SK-N-SH treated with all-trans-retinoic acid at 6 μM for 48 hours (cell line): ENCODE data around the gene PLEKHA8.

Source experiments
- ATAC-seq: fragments of 200-7000 bp; cut with Tn5 transposase; 3 replicates; pipeline ENCODE4 v1.9.1; 2020; ENCODE audit warnings: mild to moderate bottlenecking, moderate library complexity
- CSDC2 ChIP-seq: fragments of 250-450 bp; sonication (Bioruptor Pico); IDR thresholded peaks from 2 replicates; pipeline ENCODE4 v1.5.0; 2020; ENCODE audit warnings: mild to moderate bottlenecking, moderate library complexity
- GLIS3 ChIP-seq: fragments of 250-450 bp; sonication (Bioruptor Pico); IDR thresholded peaks from 2 replicates; pipeline ENCODE4 v1.5.0; 2020; ENCODE audit warnings: mild to moderate bottlenecking, moderate library complexity
- OSR1 ChIP-seq: fragments of 250-450 bp; sonication (Bioruptor Pico); IDR thresholded peaks from 2 replicates; pipeline ENCODE4 v1.8.0; 2022; ENCODE audit warnings: moderate library complexity, mild to moderate bottlenecking, inconsistent platforms
- PPARA ChIP-seq: fragments of 250-450 bp; sonication (Bioruptor Pico); IDR thresholded peaks from 2 replicates; pipeline ENCODE4 v1.5.0; 2020; ENCODE audit warnings: mild to moderate bottlenecking, borderline replicate concordance
- RARB ChIP-seq: fragments of 250-450 bp; sonication (Bioruptor Pico); IDR thresholded peaks from 2 replicates; pipeline ENCODE4 v1.8.0; 2021; ENCODE audit warnings: mild to moderate bottlenecking, moderate library complexity
- TCF4 ChIP-seq: fragments of 250-450 bp; sonication (Bioruptor Pico); IDR thresholded peaks from 2 replicates; pipeline ENCODE4 v1.8.0; 2021; ENCODE audit warnings: mild to moderate bottlenecking, moderate library complexity, borderline replicate concordance
- TOX ChIP-seq: fragments of 250-450 bp; sonication (Bioruptor Pico); IDR thresholded peaks from 2 replicates; pipeline ENCODE4 v1.8.0; 2021; ENCODE audit warnings: mild to moderate bottlenecking, moderate library complexity, borderline replicate concordance
- ZC3H10 ChIP-seq: fragments of 250-450 bp; sonication (Bioruptor Pico); IDR thresholded peaks from 2 replicates; pipeline ENCODE4 v1.5.1; 2021; ENCODE audit warnings: mild to moderate bottlenecking, moderate library complexity
- ZFP3 ChIP-seq: fragments of 250-450 bp; sonication (Bioruptor Pico); IDR thresholded peaks from 2 replicates; pipeline ENCODE4 v1.5.0; 2020; ENCODE audit warnings: mild to moderate bottlenecking, moderate library complexity
- ZNF70 ChIP-seq: fragments of 450-650 bp; formaldehyde crosslinking; IDR thresholded peaks from 2 replicates; pipeline ENCODE4 v1.5.0; 2020; ENCODE audit warnings: mild to moderate bottlenecking, moderate library complexity
- ZNF8 ChIP-seq: fragments of 450-650 bp; formaldehyde crosslinking; IDR thresholded peaks from 2 replicates; pipeline ENCODE4 v1.5.0; 2020; ENCODE audit warnings: mild to moderate bottlenecking, moderate library complexity
- TF ChIP-seq, protein P1 (sequence below): fragments of 250-450 bp; sonication (Bioruptor Pico); IDR thresholded peaks from 2 replicates; pipeline ENCODE4 v1.5.0; 2020; ENCODE audit warnings: mild to moderate bottlenecking, moderate library complexity
- TF ChIP-seq, protein P2 (sequence below): fragments of 250-450 bp; sonication (Bioruptor Pico); IDR thresholded peaks from 2 replicates; pipeline ENCODE4 v1.8.0; 2021; ENCODE audit warnings: low read depth, mild to moderate bottlenecking, moderate library complexity, borderline replicate concordance
- TF ChIP-seq, protein P3 (sequence below): fragments of 250-450 bp; sonication (Bioruptor Pico); IDR thresholded peaks from 2 replicates; pipeline ENCODE4 v1.8.0; 2020; ENCODE audit warnings: mild to moderate bottlenecking, moderate library complexity, borderline replicate concordance
- TF ChIP-seq, protein P4 (sequence below): fragments of 250-450 bp; sonication (Bioruptor Pico); IDR thresholded peaks from 2 replicates; pipeline ENCODE4 v1.5.1; 2020; ENCODE audit warnings: low read depth, mild to moderate bottlenecking, moderate library complexity

Gene PLEKHA8, protein sequence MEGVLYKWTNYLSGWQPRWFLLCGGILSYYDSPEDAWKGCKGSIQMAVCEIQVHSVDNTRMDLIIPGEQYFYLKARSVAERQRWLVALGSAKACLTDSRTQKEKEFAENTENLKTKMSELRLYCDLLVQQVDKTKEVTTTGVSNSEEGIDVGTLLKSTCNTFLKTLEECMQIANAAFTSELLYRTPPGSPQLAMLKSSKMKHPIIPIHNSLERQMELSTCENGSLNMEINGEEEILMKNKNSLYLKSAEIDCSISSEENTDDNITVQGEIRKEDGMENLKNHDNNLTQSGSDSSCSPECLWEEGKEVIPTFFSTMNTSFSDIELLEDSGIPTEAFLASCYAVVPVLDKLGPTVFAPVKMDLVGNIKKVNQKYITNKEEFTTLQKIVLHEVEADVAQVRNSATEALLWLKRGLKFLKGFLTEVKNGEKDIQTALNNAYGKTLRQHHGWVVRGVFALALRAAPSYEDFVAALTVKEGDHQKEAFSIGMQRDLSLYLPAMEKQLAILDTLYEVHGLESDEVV

DNA sequence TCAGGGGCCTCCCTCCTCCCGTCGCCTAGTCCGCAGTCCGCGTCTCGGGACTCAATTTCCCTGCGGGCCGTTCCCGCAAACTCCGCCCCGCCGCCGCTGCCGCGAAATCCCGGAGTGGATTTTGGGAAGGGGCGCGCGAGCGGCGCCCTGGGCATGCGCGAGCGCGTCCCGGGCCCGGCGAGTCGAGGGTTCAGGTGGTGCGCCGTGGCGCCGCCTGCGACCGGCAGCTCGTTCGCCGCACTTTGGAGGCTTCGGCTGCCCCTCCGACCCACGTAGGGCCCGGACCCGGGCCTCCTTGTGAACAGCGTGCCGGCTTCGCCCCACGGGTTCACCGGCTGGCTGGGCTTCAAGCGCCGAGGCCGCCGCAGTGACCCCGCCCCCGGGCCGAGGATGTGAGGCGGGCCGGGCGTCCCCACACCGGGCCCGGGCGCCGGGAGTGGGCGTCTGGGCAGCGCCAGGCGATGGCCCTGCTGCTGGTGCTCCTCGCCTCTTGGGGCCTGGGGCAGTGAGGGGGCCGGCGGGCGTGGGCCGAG, at the start of gene PLEKHA8:
Gene PLEKHA8 (plus strand): TSS at position 197 of the 533 bp plus-strand sequence. CDS start 351 bp downstream, outside the sequence.
- TF ChIP-seq, protein P1, sequence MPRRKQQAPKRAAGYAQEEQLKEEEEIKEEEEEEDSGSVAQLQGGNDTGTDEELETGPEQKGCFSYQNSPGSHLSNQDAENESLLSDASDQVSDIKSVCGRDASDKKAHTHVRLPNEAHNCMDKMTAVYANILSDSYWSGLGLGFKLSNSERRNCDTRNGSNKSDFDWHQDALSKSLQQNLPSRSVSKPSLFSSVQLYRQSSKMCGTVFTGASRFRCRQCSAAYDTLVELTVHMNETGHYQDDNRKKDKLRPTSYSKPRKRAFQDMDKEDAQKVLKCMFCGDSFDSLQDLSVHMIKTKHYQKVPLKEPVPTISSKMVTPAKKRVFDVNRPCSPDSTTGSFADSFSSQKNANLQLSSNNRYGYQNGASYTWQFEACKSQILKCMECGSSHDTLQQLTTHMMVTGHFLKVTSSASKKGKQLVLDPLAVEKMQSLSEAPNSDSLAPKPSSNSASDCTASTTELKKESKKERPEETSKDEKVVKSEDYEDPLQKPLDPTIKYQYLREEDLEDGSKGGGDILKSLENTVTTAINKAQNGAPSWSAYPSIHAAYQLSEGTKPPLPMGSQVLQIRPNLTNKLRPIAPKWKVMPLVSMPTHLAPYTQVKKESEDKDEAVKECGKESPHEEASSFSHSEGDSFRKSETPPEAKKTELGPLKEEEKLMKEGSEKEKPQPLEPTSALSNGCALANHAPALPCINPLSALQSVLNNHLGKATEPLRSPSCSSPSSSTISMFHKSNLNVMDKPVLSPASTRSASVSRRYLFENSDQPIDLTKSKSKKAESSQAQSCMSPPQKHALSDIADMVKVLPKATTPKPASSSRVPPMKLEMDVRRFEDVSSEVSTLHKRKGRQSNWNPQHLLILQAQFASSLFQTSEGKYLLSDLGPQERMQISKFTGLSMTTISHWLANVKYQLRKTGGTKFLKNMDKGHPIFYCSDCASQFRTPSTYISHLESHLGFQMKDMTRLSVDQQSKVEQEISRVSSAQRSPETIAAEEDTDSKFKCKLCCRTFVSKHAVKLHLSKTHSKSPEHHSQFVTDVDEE (CRISPR knock-in tag), result no peak
- TF ChIP-seq, protein P2, sequence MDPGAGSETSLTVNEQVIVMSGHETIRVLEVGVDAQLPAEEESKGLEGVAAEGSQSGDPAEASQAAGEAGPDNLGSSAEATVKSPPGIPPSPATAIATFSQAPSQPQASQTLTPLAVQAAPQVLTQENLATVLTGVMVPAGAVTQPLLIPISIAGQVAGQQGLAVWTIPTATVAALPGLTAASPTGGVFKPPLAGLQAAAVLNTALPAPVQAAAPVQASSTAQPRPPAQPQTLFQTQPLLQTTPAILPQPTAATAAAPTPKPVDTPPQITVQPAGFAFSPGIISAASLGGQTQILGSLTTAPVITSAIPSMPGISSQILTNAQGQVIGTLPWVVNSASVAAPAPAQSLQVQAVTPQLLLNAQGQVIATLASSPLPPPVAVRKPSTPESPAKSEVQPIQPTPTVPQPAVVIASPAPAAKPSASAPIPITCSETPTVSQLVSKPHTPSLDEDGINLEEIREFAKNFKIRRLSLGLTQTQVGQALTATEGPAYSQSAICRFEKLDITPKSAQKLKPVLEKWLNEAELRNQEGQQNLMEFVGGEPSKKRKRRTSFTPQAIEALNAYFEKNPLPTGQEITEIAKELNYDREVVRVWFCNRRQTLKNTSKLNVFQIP (CRISPR knock-in tag), result 0 out of 2 replicates have a peak, but pooled peaks have one; percentile 45
- TF ChIP-seq ZNF8 (CRISPR knock-in tag) (no peak), TOX (CRISPR knock-in tag) (no peak), ZFP3 (CRISPR knock-in tag) (no peak), ZC3H10 (CRISPR knock-in tag) (no peak)
- peak; percentile 53 for ATAC-seq

DNA sequence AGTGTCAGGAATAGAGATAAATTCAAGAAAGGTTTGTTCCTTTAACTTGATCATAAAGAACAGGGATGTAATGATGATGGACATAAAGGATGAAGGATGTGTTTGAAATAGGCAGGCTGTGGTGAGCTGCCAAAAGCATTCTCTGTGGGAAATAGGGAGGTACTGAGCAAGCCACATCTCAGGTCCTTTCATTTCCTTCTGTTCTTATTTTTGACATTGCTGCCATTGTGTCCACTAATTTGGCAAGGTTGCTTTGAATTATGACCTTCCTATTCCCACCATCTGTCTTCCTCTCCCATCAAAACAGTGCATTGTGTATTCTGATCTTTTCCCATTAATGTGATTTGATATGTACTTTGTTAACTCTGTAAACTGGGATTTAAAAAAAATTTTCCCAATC, 48.1 kb upstream of the PLEKHA8 start:
- TF ChIP-seq TCF4 (no peak), GLIS3 (CRISPR knock-in tag) (no peak), OSR1 (no peak), PPARA (CRISPR knock-in tag) (no peak), ZNF8 (CRISPR knock-in tag) (no peak), CSDC2 (CRISPR knock-in tag) (no peak), RARB (CRISPR knock-in tag) (no peak), ZFP3 (CRISPR knock-in tag) (no peak), TOX (CRISPR knock-in tag) (no peak), ZNF70 (no peak), ZC3H10 (CRISPR knock-in tag) (no peak)
- TF ChIP-seq, protein P2 (CRISPR knock-in tag), result no peak
- TF ChIP-seq, protein P1 (CRISPR knock-in tag), result no peak
- TF ChIP-seq, protein P3, sequence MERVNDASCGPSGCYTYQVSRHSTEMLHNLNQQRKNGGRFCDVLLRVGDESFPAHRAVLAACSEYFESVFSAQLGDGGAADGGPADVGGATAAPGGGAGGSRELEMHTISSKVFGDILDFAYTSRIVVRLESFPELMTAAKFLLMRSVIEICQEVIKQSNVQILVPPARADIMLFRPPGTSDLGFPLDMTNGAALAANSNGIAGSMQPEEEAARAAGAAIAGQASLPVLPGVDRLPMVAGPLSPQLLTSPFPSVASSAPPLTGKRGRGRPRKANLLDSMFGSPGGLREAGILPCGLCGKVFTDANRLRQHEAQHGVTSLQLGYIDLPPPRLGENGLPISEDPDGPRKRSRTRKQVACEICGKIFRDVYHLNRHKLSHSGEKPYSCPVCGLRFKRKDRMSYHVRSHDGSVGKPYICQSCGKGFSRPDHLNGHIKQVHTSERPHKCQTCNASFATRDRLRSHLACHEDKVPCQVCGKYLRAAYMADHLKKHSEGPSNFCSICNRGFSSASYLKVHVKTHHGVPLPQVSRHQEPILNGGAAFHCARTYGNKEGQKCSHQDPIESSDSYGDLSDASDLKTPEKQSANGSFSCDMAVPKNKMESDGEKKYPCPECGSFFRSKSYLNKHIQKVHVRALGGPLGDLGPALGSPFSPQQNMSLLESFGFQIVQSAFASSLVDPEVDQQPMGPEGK (CRISPR knock-in tag), result no peak
- TF ChIP-seq, protein P4, sequence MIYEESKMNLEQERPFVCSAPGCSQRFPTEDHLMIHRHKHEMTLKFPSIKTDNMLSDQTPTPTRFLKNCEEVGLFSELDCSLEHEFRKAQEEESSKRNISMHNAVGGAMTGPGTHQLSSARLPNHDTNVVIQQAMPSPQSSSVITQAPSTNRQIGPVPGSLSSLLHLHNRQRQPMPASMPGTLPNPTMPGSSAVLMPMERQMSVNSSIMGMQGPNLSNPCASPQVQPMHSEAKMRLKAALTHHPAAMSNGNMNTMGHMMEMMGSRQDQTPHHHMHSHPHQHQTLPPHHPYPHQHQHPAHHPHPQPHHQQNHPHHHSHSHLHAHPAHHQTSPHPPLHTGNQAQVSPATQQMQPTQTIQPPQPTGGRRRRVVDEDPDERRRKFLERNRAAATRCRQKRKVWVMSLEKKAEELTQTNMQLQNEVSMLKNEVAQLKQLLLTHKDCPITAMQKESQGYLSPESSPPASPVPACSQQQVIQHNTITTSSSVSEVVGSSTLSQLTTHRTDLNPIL (CRISPR knock-in tag), result no peak
- ATAC-seq, result no peak
